Skeletal muscle cell (primary cell): Measurements from ENCODE around the gene PTPRD.

Experiments
- DNase-seq: peaks from one replicate; pipeline ENCODE4 v3.0.0-alpha.2; 2010; ENCODE audit warnings: low read depth
- H3K4me3 ChIP-seq: 2 replicates; pipeline ENCODE4 v1.5.1; 2011; ENCODE audit warnings: low read depth, mild to moderate bottlenecking, control low read depth, low read length, moderate library complexity

PTPRD gene

DNA sequence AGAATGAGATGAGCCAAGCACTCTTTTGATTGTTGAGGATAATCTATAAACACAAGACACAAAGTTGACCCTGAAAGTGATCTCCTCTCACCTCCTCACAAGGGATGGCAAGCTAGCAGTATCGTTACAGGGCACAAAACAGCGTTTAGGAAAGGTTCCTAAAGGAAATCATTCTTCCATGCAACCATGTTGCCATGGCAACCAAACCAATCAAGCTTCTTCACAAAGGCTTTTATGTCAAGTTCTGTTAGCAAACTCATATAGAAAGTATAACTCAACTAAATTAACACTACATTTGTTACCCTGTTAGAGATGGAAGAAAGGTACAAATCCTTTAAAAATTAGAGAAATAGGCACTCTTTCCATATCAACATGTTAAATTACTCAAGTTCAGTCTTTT lies 1796.4 kb downstream of the PTPRD start:
- DNase-seq: no peak
- no peak overlapping the region for H3K4me3 ChIP-seq

DNA sequence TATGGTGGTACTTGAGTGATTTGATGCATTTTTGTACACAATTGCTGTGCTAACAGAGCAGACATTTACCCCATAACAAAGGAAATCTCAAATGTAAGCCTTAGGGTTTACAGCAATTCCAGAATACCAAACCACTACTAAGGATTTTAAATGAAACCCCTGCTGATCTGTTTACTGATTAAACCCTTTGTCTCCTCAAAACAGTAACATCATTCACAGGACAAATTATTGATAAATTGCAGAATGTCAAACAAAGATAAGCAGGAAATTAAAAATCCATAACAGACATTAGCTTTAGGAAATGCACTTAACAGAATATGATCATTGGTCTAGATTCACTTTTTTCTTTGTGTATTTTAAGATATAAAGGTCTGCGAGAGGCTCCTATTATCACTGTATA lies 1796.9 kb downstream of the PTPRD start:
- H3K4me3 ChIP-seq: no peak overlapping the region
- DNase-seq: no peak

DNA sequence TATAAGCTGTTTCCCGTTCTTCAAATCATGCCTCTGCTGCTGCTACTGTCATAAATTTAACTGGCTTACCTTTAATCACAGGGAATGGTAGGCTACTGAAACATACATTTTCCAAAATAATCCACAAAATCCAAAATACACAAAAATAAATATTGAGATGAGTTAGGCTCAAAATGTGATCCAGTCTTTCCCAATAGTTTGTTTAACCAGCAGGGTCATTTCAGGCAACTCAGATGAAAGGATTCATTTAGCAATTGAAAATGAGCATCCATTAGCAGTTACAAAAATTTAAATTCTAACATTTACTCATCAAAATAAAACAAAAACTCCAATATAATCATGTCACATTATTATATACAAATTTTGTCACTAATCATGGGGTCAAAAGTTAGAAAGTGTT lies 1797.6 kb downstream of the PTPRD start:
- H3K4me3 ChIP-seq: no peak overlapping the region

DNA sequence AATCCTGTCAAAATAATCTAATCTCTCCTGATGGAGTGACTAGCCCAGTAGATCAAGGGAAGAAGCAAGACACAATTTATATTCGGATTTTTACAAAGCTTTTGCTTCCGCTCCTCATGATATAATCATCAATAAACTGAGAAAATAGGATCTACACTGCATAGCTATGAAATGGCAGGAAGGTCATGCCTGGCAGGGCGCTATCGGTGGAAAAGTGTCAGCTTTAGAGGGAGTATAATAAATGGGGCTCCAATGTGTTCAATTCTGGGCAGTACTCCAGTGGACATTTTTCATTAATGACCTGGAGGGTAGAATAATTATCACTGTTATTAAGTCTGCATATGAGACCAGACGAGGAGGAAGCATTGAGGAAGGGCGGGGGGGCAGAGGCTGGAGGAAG lies 1799.9 kb downstream of the PTPRD start:
- no peak for DNase-seq
- no peak overlapping the region for H3K4me3 ChIP-seq

More for the DNA sequence above, 1797.6 kb downstream of the PTPRD start:
- DNase-seq: no peak

DNA sequence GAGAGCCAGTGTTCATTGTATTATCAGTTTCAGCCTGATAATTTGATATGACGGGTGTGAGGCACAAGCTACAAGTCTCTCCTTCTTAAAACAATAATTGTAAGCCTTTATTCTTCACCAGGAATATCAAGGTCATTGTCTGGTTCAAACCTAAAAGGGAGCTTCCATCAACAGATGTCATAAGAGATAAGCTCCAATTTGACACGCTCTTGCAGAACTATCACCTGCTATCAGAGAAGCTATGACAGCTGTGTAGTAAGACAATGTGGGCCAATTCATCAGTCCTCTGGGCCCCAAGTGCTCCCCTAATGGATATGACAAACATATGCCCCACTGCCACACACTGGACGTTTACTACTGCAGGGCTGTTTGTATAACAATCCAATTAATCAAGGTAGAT lies 1803.1 kb downstream of the PTPRD start:
- DNase-seq: no peak
- H3K4me3 ChIP-seq: no peak overlapping the region

DNA sequence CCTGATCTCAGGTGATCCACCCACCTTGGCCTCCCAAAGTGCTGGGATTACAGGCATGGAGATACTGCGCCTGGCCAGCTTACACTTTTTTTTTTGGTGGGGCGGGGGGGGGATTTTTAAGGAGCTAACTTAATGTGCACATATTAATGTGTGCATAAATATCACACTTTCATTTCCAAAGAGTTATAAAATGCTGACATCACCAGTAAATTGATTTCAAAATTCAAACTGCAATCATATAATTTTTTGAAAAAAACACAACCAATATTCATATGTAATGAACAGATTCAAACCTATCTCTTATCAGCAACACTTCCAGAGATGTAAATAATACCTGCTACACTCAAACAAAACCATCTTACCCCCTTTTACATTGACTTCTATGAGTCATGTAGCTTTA lies 1806.7 kb downstream of the PTPRD start:
- no peak overlapping the region for H3K4me3 ChIP-seq
- no peak for DNase-seq

DNA sequence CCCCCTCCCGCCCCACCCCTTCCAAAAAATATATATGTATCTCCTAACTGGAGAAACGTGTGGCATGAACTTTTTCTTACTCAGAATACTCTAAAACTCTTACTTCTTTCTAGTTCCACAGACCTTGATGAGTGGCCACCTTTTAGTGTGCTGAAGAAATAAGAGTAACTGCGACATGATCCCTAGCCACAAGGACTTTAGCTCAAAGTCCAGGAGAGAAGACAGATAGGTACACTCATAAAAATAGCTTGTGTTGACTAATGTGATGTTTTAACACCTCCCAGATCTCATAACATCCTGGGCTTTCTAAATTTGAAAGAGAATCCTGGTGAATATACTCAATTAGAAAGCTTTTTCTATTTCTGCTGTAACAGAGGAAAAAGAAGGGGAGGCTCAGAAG lies 1808.2 kb downstream of the PTPRD start:
- H3K4me3 ChIP-seq: no peak overlapping the region

DNA sequence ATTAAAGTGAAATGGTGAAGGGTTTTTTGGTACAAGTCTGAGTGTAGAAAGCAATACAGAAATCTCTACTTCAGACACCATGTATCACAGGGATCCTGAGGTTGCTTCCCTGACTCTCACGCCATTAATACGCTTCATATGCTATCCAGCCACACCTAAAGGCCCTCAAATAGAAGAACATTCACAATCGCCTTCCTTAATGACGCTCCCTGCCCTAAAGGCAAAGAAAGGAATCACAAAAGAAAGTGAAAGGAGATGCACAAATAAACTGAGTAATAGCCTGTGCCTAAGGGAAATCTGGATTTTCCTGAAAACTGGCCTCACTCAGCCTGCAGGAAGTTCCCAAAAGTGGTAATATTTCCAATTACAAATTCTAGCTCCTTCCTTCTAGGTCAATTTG lies 1810.6 kb downstream of the PTPRD start:
- no peak for DNase-seq
- H3K4me3 ChIP-seq: no peak overlapping the region

More for the DNA sequence above, 1808.2 kb downstream of the PTPRD start:
- DNase-seq: no peak

DNA sequence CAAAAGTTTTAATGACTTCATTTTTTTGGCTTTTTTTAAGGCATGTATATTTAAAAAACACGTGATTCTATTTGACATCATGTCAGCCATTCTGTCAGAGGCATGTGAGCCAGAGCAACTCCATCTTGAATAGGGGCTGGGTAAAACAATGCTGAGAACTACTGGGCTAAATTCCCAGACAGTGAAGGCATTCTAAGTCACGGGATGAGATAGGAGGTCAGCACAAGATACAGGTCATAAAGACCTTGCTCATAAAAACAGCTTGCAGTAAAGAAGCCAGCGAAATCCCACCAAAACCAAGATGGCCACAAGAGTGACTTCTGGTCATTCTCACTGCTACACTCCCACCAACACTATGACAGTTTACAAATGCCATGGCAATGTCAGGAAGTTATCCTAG lies 1812.6 kb downstream of the PTPRD start:
- DNase-seq: no peak
- no peak overlapping the region for H3K4me3 ChIP-seq

DNA sequence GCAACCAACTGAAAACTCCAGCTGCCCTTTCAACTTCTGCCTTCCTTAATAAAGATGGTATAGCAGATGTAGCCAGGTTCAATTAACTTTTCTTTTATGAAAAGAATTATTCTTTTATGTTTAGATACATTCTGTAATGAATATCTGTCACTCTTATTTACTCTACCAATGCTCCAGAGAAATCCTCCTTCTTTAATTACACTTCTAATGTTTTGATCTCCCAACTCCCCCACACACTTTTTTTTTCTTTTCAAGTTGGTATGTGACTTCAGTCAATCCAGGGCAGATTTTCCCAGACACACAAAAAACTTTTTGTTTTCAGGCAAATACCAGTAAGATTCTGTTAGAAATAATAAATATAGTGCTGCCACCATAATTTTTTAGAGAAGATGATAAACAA lies 1813.2 kb downstream of the PTPRD start:
- no peak overlapping the region for H3K4me3 ChIP-seq
- DNase-seq: no peak

DNA sequence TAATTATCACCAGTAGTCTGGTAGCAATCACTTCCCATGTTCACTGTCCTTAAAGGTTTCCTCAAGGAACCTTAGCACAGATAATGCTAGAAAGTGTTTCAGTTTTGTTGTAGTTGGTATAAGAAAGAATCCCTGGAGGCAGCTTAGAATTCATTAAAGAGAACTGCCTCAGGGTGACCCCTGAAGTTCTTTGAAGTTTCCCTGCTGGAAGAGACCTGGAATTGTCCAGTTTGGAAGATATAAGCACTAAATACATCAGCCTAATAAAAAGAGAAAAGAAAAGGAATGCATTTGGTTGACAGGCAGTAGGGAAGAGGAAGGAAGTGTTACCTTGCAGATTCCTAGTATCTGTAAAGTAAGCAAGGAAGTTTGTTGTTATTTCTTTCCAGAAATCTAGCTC lies 1813.6 kb downstream of the PTPRD start:
- H3K4me3 ChIP-seq: no peak overlapping the region
- no peak for DNase-seq

DNA sequence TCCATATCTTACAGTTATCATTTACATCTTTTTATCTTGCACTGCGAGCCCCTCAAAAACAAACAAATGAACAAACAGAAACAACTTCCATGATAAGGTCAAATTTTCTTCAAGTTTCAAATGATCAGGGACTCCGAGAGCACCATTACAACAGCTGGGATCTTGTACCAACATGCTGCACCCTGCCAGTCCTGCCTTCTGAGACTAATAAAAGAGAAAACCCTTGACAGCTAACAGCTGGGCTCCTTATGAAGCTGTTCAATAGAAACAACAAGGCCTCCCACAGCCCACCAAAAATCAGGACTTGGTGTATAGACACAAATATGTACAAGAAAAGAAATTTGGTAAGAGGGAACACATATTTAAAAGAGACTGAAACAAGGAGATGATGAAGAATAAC lies 1828.0 kb downstream of the PTPRD start:
- H3K4me3 ChIP-seq: no peak overlapping the region
- no peak for DNase-seq

DNA sequence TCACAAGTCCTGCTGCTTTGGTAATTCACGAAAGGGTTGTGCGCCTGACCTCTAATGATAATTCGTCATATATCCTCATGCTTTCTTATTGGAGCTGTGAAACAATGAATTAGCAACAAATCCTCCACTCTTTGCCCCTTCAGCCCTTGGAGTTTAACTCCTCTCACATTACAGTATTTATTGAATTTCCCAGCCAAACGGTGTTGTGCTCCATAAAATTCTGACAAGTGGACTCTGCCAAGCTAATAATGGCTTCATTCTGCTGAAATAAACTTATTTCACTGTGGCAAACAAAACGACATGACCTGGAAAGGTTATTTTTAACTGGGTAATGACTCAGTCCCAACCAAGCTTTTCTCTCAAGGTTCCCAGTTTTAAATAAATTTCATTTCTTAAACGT lies 1828.9 kb downstream of the PTPRD start:
- H3K4me3 ChIP-seq: no peak overlapping the region
- DNase-seq: no peak

DNA sequence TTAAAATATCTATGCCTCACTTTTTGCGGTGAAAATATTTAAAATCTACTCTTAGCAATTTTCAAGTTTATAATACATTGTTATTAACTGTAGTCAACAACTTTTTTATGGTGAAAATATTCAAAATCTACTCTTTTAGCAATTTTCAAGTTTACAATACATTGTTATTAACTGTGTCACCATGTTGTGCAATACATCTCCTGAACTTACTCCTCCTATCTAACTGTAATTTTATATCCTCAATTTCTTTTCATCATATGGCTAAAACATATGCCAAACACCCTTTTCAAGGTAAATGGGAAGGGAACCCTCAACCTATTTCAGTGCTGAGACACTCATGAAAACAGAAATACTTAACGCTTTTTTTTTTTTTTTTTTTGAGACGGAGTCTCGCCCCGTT lies 1830.6 kb downstream of the PTPRD start:
- no peak for DNase-seq
- no peak overlapping the region for H3K4me3 ChIP-seq

DNA sequence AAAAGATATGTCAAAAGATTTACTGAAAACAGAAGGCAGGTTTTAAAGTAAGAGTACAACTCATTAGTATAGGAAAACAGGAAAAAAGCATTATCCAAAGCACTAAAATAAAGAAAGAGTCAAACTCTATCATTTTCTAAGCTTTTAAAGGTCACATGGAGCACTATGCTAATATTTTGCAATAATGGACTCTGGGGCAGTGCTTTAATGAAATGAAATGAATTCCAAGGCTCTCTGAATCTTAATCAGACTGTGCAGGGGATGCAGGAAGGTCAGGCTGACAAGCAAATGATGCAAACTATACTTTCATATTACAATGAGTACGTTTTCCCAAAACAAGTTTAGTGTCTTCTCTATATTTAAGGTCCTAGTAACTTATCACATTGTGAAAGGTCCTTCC lies 1831.3 kb downstream of the PTPRD start:
- no peak overlapping the region for H3K4me3 ChIP-seq
- DNase-seq: no peak

DNA sequence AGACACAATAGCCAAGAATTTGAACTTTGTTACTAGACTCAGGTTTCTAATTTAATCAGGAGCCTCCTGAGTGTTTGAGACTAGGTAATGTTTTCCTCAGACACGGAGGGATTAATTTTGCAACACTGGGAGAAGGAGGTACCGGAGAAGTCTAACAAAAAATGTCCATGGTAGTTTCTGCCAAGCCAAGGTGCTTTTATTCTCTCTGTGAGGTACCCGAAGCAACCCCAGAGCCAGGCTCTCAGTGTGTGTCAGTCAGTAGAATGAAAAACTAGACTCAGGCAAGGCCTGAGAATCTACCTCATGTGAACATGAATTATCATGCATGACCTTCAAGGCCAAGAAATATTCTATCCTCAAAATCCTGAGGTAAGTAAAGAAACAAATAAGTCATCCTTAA lies 1832.4 kb downstream of the PTPRD start:
- DNase-seq: no peak
- H3K4me3 ChIP-seq: no peak overlapping the region

DNA sequence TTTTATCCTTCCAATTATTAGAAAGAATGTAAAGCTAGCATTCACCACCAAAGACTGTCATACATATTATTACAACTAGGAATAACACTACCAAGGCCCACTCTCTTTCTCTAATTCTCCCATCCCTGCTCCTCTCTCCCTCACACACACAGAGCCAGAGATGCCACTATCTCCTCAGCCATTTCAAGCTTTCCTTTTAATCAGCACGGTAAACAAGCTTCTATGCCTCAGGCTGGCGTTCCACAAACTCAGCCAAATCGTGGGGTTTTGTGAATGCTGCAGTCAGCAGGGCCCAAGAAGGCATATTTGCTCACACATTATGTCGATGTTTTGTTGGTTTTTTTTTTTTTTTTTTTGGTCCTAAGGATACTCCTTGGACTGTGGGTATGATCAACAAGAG lies 1833.3 kb downstream of the PTPRD start:
- no peak for DNase-seq
- H3K4me3 ChIP-seq: no peak overlapping the region

DNA sequence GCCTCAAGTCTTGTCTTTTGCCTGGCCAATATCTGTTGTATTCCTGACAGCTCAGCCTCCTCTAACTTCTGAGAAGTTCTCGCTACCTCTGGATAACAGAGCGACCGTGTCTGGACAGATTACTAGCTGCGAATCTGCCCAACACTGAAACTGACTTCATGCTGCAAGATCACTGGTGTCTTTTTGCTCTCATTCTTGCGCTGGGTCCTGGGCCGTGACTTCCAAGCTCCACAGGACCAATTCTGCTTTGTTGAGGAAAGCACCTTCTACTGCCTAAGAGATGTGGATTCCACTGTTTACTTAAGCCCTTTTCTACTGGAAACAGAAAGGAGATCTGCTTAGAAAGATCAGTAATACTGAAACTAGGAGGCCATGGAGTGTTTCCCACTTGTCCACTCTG lies 1834.4 kb downstream of the PTPRD start:
- no peak overlapping the region for H3K4me3 ChIP-seq
- DNase-seq: no peak

DNA sequence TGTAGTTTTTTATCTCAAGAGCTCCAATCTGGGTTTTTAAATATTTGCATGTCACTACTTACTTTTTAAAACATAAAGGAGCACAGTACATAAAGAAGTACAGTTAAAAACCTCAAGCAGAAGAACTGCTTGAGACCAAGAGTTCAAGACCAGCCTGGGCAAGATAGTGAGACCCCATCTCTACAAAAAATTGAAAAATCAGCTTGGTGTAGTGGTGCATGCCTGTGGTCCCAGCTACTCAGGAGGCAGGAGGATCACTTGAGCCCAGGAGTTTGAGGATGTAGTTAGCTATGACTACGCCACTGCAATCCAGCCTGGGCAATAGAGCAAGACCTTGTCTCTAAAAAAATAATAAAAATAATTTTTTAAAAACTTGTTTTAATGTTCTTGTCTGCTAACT lies 1840.5 kb downstream of the PTPRD start:
- DNase-seq: no peak
- no peak overlapping the region for H3K4me3 ChIP-seq

DNA sequence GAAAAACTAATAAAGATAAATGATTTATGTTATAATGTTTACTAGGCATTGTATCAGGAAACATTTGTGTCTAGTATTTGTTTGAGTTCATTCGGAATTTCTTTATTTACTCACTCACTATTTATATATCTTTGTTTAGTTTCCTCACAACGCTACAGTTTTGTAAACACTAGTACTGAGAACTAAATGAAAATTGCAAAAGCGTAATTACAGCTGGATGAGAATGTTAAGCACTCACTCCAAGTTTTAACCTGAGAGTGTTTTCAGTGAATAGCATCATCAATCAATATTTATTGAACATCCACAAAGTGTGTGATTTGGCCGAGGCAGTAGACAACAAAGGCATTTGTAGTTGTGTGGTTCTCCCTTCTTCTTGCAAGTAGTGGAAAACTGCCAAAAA lies 1843.6 kb downstream of the PTPRD start:
- no peak overlapping the region for H3K4me3 ChIP-seq

DNA sequence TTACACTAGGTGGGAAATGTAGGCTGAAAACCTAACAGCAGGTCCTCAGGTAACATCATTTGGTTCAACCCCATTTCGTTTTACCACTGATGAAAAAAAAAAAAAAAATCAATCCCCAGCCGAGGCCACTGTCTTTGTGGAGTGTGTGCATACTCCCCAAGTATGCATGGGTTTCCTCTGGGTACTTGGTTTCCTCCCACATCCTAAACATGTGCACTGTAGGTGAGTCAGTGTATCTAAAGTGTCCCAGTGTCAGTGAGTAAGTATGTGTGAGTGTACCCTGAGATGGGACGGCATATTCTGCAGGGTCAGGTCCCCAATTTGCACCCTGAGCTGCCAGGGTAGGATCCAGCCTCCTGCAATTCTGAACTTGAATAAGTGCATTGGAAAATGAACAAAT lies 1846.7 kb downstream of the PTPRD start:
- DNase-seq: no peak

More for the DNA sequence above, 1843.6 kb downstream of the PTPRD start:
- no peak for DNase-seq

DNA sequence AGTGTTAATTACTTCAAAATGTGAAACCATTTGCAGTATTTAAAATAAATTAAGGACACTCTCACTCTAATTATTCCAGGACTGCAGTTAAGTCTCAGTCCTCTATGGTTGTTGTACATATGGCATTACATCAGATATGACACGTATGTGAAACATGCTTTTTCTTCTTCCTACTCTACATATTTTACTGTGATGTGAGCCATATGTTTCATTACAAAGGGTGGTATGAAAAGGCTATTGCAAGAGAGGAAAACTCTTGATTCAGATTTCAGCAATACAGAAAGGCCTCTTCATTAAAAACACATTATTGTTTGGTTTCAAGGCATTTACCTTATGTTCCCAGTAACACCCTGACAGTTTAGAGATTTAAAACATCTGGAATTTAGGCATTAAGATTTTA lies 1848.8 kb downstream of the PTPRD start:
- no peak for DNase-seq

More for the DNA sequence above, 1846.7 kb downstream of the PTPRD start:
- H3K4me3 ChIP-seq: no peak overlapping the region

More for the DNA sequence above, 1848.8 kb downstream of the PTPRD start:
- H3K4me3 ChIP-seq: no peak overlapping the region
